Fibroblast of upper back skin (primary cell): ENCODE data around the gene DPP6.

ENCODE experiments used
- DNase-seq: peaks from one replicate; pipeline ENCODE4 v3.0.0-alpha.2; 2013

DPP6 gene

GRCh38 chr7:154345093-154345492, 292.9 kb downstream of the DPP6 start:
- no peak for DNase-seq

- no peak for DNase-seq
Observed at GRCh38 chr7:154347700-154348266, 295.6 kb downstream of the DPP6 start.

- no peak for DNase-seq
Observed at GRCh38 chr7:154350892-154351291, 298.7 kb downstream of the DPP6 start.

GRCh38 chr7:154353355-154353767, 301.2 kb downstream of the DPP6 start:
- no peak for DNase-seq

- no peak for DNase-seq
Observed at GRCh38 chr7:154364170-154364569, 312.0 kb downstream of the DPP6 start.

- DNase-seq, result no peak
Observed at GRCh38 chr7:154371424-154371823, 319.2 kb downstream of the DPP6 start.

- DNase-seq, result no peak
Observed at GRCh38 chr7:154372011-154372601, 319.9 kb downstream of the DPP6 start.

GRCh38 chr7:154373956-154374355, 321.8 kb downstream of the DPP6 start:
- no peak for DNase-seq

GRCh38 chr7:154375956-154376355, 323.8 kb downstream of the DPP6 start:
- DNase-seq, result no peak

GRCh38 chr7:154380771-154381170, 328.6 kb downstream of the DPP6 start:
- DNase-seq, result no peak

- no peak for DNase-seq
Observed at GRCh38 chr7:154383045-154383444, 330.8 kb downstream of the DPP6 start.

GRCh38 chr7:154385214-154385613, 333.0 kb downstream of the DPP6 start:
- DNase-seq, result no peak

GRCh38 chr7:154387252-154387651, 335.1 kb downstream of the DPP6 start:
- DNase-seq, result no peak

GRCh38 chr7:154388412-154388811, 336.2 kb downstream of the DPP6 start:
- DNase-seq, result no peak

- no peak for DNase-seq
Observed at GRCh38 chr7:154388999-154389398, 336.8 kb downstream of the DPP6 start.

GRCh38 chr7:154390961-154391360, 338.8 kb downstream of the DPP6 start:
- no peak for DNase-seq

- DNase-seq, result no peak
Observed at GRCh38 chr7:154394804-154395203, 342.6 kb downstream of the DPP6 start.

- no peak for DNase-seq
Observed at GRCh38 chr7:154406312-154406711, 354.1 kb downstream of the DPP6 start.

- DNase-seq, result no peak
Observed at GRCh38 chr7:154409703-154410311, 357.6 kb downstream of the DPP6 start.

- DNase-seq, result no peak
Observed at GRCh38 chr7:154412105-154412504, 359.9 kb downstream of the DPP6 start.

- DNase-seq, result no peak
Observed at GRCh38 chr7:154415709-154416399, 363.7 kb downstream of the DPP6 start.

GRCh38 chr7:154416714-154417113, 364.5 kb downstream of the DPP6 start:
- DNase-seq, result no peak

GRCh38 chr7:154419344-154419743, 367.1 kb downstream of the DPP6 start:
- DNase-seq, result no peak

GRCh38 chr7:154423231-154423630, 371.0 kb downstream of the DPP6 start:
- no peak for DNase-seq
